ENCODE measurements around the gene TXNDC16. TPM values are rescaled to one million over a fixed set of nuclear protein-coding genes. Genes with fewer than 3 reads are reported as not detected.
"Not testable (repeated sequence)": the region's sequence is repeated elsewhere in the genome, so short reads cannot be mapped to it uniquely, and the experiment has no call there.

TXNDC16 gene
- total RNA-seq, 1 donor from 2014 or later, result 22.8 TPM

GRCh38 chr14:52485350-52485960 lies 66.8 kb downstream of the TXNDC16 start:
- Mint-ChIP-seq H3K36me3 (ENCODE audit: unreplicated experiment) (peaks cover 13% of the 10 kb centered on the region), H3K27ac (ENCODE audit: unreplicated experiment) (no peak overlapping the region), H3K4me3 (ENCODE audit: unreplicated experiment) (no peak overlapping the region), H3K27me3 (ENCODE audit: unreplicated experiment) (no peaks in the 10 kb centered on the region), H3K9me3 (ENCODE audit: unreplicated experiment) (peaks cover 3% of the 10 kb centered on the region), H3K4me1 (ENCODE audit: unreplicated experiment) (no peaks in the 10 kb centered on the region)
- TF ChIP-seq CTCF (IDR thresholded peaks at IDR 0.05), result no peak
- DNase-seq (ENCODE audit: extremely low spot score, unreplicated experiment), result no peak

GRCh38 chr14:52481864-52482263 lies 70.4 kb downstream of the TXNDC16 start:
- H3K27ac Mint-ChIP-seq (ENCODE audit: unreplicated experiment), result no peak overlapping the region
- TF ChIP-seq CTCF (IDR thresholded peaks at IDR 0.05), result no peak
- peaks cover 13% of the 10 kb centered on the region for H3K9me3 Mint-ChIP-seq (ENCODE audit: unreplicated experiment)
- DNase-seq (ENCODE audit: extremely low spot score, unreplicated experiment), result no peak
- H3K4me1 Mint-ChIP-seq (ENCODE audit: unreplicated experiment), result no peaks in the 10 kb centered on the region
- no peaks in the 10 kb centered on the region for H3K27me3 Mint-ChIP-seq (ENCODE audit: unreplicated experiment)
- no peak overlapping the region for H3K4me3 Mint-ChIP-seq (ENCODE audit: unreplicated experiment)
- peaks cover 25% of the 10 kb centered on the region for H3K36me3 Mint-ChIP-seq (ENCODE audit: unreplicated experiment)

DNA sequence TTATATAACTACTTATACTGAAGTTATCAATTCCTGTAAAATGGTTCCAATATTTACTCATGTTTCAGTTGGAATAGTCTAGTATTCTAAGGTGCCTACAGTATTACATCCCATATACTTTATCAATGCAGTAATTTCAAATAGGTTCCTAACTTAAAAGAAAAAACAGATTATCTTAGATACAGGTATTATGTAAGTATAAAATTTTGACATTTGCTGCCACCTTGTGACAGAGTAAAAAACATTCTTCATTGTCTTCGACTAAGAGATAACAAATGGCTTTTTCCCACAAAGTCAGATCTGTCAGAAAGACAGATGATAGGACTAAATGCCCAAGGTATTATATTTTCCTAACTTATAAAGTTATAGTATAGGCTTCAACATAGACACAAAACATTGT lies 78.7 kb downstream of the TXNDC16 start:
- peak; percentile 64 for TF ChIP-seq CTCF (IDR thresholded peaks at IDR 0.05)
- Mint-ChIP-seq H3K9me3 (ENCODE audit: unreplicated experiment) (no peaks in the 10 kb centered on the region), H3K4me3 (ENCODE audit: unreplicated experiment) (no peak overlapping the region), H3K27me3 (ENCODE audit: unreplicated experiment) (no peaks in the 10 kb centered on the region), H3K27ac (ENCODE audit: unreplicated experiment) (no peak overlapping the region), H3K36me3 (ENCODE audit: unreplicated experiment) (peaks cover 22% of the 10 kb centered on the region), H3K4me1 (ENCODE audit: unreplicated experiment) (peaks cover 3% of the 10 kb centered on the region)
- no peak for DNase-seq (ENCODE audit: extremely low spot score, unreplicated experiment)

GRCh38 chr14:52472728-52473127 lies 79.6 kb downstream of the TXNDC16 start:
- peaks cover 20% of the 10 kb centered on the region for H3K36me3 Mint-ChIP-seq (ENCODE audit: unreplicated experiment)
- no peak overlapping the region for H3K4me3 Mint-ChIP-seq (ENCODE audit: unreplicated experiment)
- H3K27ac Mint-ChIP-seq (ENCODE audit: unreplicated experiment), result no peak overlapping the region
- peaks cover 3% of the 10 kb centered on the region for H3K4me1 Mint-ChIP-seq (ENCODE audit: unreplicated experiment)
- DNase-seq (ENCODE audit: extremely low spot score, unreplicated experiment), result no peak
- no peaks in the 10 kb centered on the region for H3K9me3 Mint-ChIP-seq (ENCODE audit: unreplicated experiment)
- H3K27me3 Mint-ChIP-seq (ENCODE audit: unreplicated experiment), result no peaks in the 10 kb centered on the region
- TF ChIP-seq CTCF (IDR thresholded peaks at IDR 0.05), result no peak

DNA sequence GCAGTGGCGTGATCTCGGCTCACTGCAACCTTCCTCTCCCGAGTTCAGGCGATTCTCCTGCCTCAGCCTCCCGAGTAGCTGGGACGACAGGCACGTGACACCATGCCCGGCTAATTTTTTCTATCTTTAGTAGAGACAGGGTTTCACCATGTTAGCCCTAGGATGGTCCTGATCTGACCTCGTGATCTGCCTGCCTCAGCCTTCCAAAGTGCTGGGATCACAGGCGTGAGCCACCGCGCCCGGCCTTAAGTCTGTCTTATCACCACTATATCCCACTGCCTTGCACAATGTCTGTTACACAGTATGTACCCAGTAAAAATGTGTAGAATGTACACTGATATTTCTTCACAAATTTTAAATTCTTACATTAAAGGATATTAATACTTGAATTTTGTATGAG lies 80.1 kb downstream of the TXNDC16 start:
- H3K27ac Mint-ChIP-seq (ENCODE audit: unreplicated experiment); DNase-seq (ENCODE audit: extremely low spot score, unreplicated experiment): not testable (repeated sequence)

More for the DNA sequence above, 80.1 kb downstream of the TXNDC16 start:
- not testable (repeated sequence) for H3K4me3 Mint-ChIP-seq (ENCODE audit: unreplicated experiment); H3K27me3 Mint-ChIP-seq (ENCODE audit: unreplicated experiment); H3K9me3 Mint-ChIP-seq (ENCODE audit: unreplicated experiment); H3K4me1 Mint-ChIP-seq (ENCODE audit: unreplicated experiment)
- H3K36me3 Mint-ChIP-seq (ENCODE audit: unreplicated experiment), result peaks cover 20% of the 10 kb centered on the region

Data from osteocyte (in vitro differentiated cells).